K562 (cell line): ENCODE data around the gene CFAP141. TPM values are rescaled to one million over a fixed set of nuclear protein-coding genes. Genes with fewer than 3 reads are reported as not detected.

ENCODE experiments used
- ATAC-seq: fragments of 200-7000 bp; cut with Tn5 transposase; 3 replicates; pipeline ENCODE4 v1.9.1; 2020; ENCODE audit warnings: moderate library complexity
- BruUV-seq: library from RNA; stranded (reverse); fragments of 400-500 nt; replicated peaks from 2 replicates; lab custom pipeline; 2021; lab: Mats Ljungman, UMichigan
- CTCF ChIA-PET: fragments of 300-600 bp; formaldehyde crosslinking; extraction: SDS; loops from one replicate; lab custom pipeline; 2021; ENCODE audit warnings: low intra/inter-chr PET ratio; lab: Yijun Ruan, JAX
- POLR2A ChIA-PET: fragments of 300-600, 350-650 bp; sonication (Branson Sonifier 250); formaldehyde crosslinking; extraction: SDS; loops from one replicate; lab custom pipeline; 2021; ENCODE audit warnings: antibody characterized with exemption, inconsistent platforms; lab: Yijun Ruan, JAX
- DNase-seq, 4 experiments: peaks; one replicate each; pipeline versions ENCODE4 v3.0.0 to v3.0.0-alpha.2; 2011 to 2018; ENCODE audit warnings: low spot score in 3 of 4, mixed read lengths in 3 of 4; ENCODE audit errors: extremely low read depth in 1 of 4
- FAIRE-seq: peaks from 2 replicates; lab custom pipeline; 2011; peaks lifted over from hg19 to GRCh38; lab: Jason Lieb, UNC
- H2AFZ ChIP-seq: 2 replicates; pipeline ENCODE4 v1.6.0; 2011; ENCODE audit warnings: low read depth, low read length, control low read depth, inconsistent platforms
- H3K27ac ChIP-seq: fragments of 200-600 bp; 3 replicates; pipeline ENCODE4 v1.8.0; 2011; ENCODE audit warnings: low read depth, mild to moderate bottlenecking, control low read depth, inconsistent platforms, low read length, moderate library complexity, mixed read lengths; ENCODE audit errors: extremely low read depth
- H3K27me3 ChIP-seq, 2 experiments: fragments of 300-600 bp in 1 of 2; 2 replicates in 1 of 2; 3 replicates in 1 of 2; pipeline versions ENCODE4 v1.6.0 to v1.8.0; 2011; ENCODE audit warnings: inconsistent platforms in 2 of 2, low read length in 2 of 2, mild to moderate bottlenecking in 1 of 2, mixed read lengths in 1 of 2, moderate library complexity in 1 of 2; ENCODE audit not compliant: control insufficient read depth in 2 of 2, insufficient read depth in 2 of 2
- H3K36me3 ChIP-seq: fragments of 300-600 bp; 3 replicates; pipeline ENCODE4 v1.8.0; 2011; ENCODE audit warnings: mild to moderate bottlenecking, low read length, inconsistent platforms; ENCODE audit not compliant: control insufficient read depth, insufficient read depth
- H3K4me1 ChIP-seq, 2 experiments: fragments of 200-600 bp in 1 of 2; replicated peaks in 1 of 2; 2 replicates in 1 of 2; 3 replicates in 1 of 2; pipeline versions ENCODE4 v1.5.1 to v1.8.0; 2011; ENCODE audit warnings: inconsistent platforms in 2 of 2, low read length in 2 of 2, mild to moderate bottlenecking in 1 of 2, mixed read lengths in 1 of 2, moderate library complexity in 1 of 2; ENCODE audit not compliant: control insufficient read depth in 2 of 2, insufficient read depth in 2 of 2
- H3K4me2 ChIP-seq: 2 replicates; pipeline ENCODE4 v1.6.1; 2011; ENCODE audit warnings: low read length, control low read depth, inconsistent platforms, mixed read lengths; ENCODE audit not compliant: insufficient read depth
- H3K4me3 ChIP-seq: fragments of 200-600 bp; sonication (generic), shearing (Covaris generic); 2 replicates; pipeline ENCODE4 v1.5.1; 2016; ENCODE audit warnings: control low read depth, inconsistent platforms
- H3K79me2 ChIP-seq: fragments of 200-600 bp; 3 replicates; pipeline ENCODE4 v1.8.0; 2011; ENCODE audit warnings: low read length, inconsistent platforms; ENCODE audit not compliant: control insufficient read depth, insufficient read depth
- H3K9ac ChIP-seq, 2 experiments: 2 replicates each; pipeline versions ENCODE4 v1.6.0 to v1.6.1; 2011; ENCODE audit warnings: low read depth in 2 of 2, low read length in 2 of 2, control low read depth in 1 of 2, inconsistent platforms in 1 of 2, mild to moderate bottlenecking in 1 of 2, mixed read lengths in 1 of 2; ENCODE audit not compliant: insufficient read depth in 1 of 2
- H3K9me1 ChIP-seq: one replicate; pipeline ENCODE4 v1.6.0; 2011; ENCODE audit warnings: inconsistent platforms, mild to moderate bottlenecking, low read length, moderate library complexity; ENCODE audit not compliant: control insufficient read depth, insufficient read depth
- H3K9me3 ChIP-seq: replicated peaks from 2 replicates; pipeline ENCODE4 v1.5.1; 2011; ENCODE audit warnings: low read depth, low read length, inconsistent platforms; ENCODE audit not compliant: control insufficient read depth, insufficient read depth
- H4K20me1 ChIP-seq: replicated peaks from 2 replicates; pipeline ENCODE4 v1.6.1; 2011; ENCODE audit warnings: low read length, inconsistent platforms, mixed read lengths; ENCODE audit not compliant: control insufficient read depth, insufficient read depth
- BCOR ChIP-seq: fragments of 450-650 bp; IDR thresholded peaks from 2 replicates; pipeline ENCODE4 v1.6.1; 2016
- BRF1 ChIP-seq: IDR thresholded peaks from 3 replicates; pipeline ENCODE4 v1.6.1; 2011; ENCODE audit warnings: borderline replicate concordance, mild to moderate bottlenecking; ENCODE audit not compliant: insufficient read length; ENCODE audit errors: extremely low read depth
- CCNT2 ChIP-seq: IDR thresholded peaks from 2 replicates; pipeline ENCODE4 v1.6.1; 2011; ENCODE audit warnings: borderline replicate concordance, low read depth, mild to moderate bottlenecking, moderate library complexity, mixed read lengths, low read length; ENCODE audit not compliant: insufficient read length; ENCODE audit errors: extremely low read depth
- EGR1 ChIP-seq: fragments of 450-650 bp; conservative IDR thresholded peaks from 2 replicates; pipeline ENCODE4 v1.6.1; 2017; ENCODE audit warnings: mild to moderate bottlenecking
- HDAC2 ChIP-seq: fragments of 450-650 bp; IDR thresholded peaks from 2 replicates; pipeline ENCODE4 v1.6.1; 2016; ENCODE audit warnings: mild to moderate bottlenecking
- HSF4 ChIP-seq: fragments of 250-450 bp; sonication (Bioruptor Pico); IDR thresholded peaks from 2 replicates; pipeline ENCODE4 v2.1.2; 2022; ENCODE audit warnings: mild to moderate bottlenecking, moderate library complexity, borderline replicate concordance
- NCOR1 ChIP-seq: fragments of 450-650 bp; IDR thresholded peaks from 2 replicates; pipeline ENCODE4 v1.6.1; 2016; ENCODE audit warnings: mild to moderate bottlenecking, moderate library complexity
- SRSF7 ChIP-seq: fragments of 200-400 bp; formaldehyde crosslinking; optimal IDR thresholded peaks from 2 replicates; pipeline ENCODE3; 2017; ENCODE audit warnings: mild to moderate bottlenecking, low read depth, low read length
- TFAM ChIP-seq: fragments of 250-450 bp; sonication (Bioruptor Pico); conservative IDR thresholded peaks from 2 replicates; pipeline ENCODE4 v1.5.0; 2021; ENCODE audit warnings: mild to moderate bottlenecking, moderate library complexity
- ZNF124 ChIP-seq: sonication (generic); formaldehyde crosslinking; IDR thresholded peaks from 2 replicates; pipeline ENCODE4 v1.8.1; 2022; ENCODE audit warnings: missing genetic modification reagents
- ZNF282 ChIP-seq: sonication (generic); formaldehyde crosslinking; IDR thresholded peaks from 2 replicates; pipeline ENCODE4 v1.8.1; 2023; ENCODE audit warnings: missing genetic modification reagents
- ZNF311 ChIP-seq: fragments of 250-450 bp; sonication (Bioruptor Pico); IDR thresholded peaks from 2 replicates; pipeline ENCODE4 v1.4.0; 2020; ENCODE audit warnings: mild to moderate bottlenecking, moderate library complexity
- WGBS: fragments of 100-300 bp; shearing (Covaris generic); methylation state at CpG from one replicate; pipeline ENCODE4 v1.1.6; 2016; ENCODE audit warnings: low coverage, mixed read lengths; ENCODE audit not compliant: insufficient coverage; ENCODE audit errors: missing lambda C conversion rate; 5-methylcytosine and 5-hydroxymethylcytosine counted together
- in situ Hi-C: fragments of 300-500 bp; cut with MboI; formaldehyde crosslinking; loops from 4 replicates; pipeline ENCODE4 v1.15.0; 2018; ENCODE audit warnings: inconsistent platforms, mixed read lengths
- intact Hi-C: fragments of 100-400 bp; cut with micrococcal nuclease; formaldehyde crosslinking; loops from 2 replicates; pipeline ENCODE4 v1.14.2; 2022
- polyA plus RNA-seq, 8 experiments: library from polyadenylated mRNA; depleted of rRNA in 4 of 8; stranded (reverse) in 5 of 8; unstranded in 3 of 8; fragments of >200 nt; fragmentation: Nextera tagmentation in 2 of 8; fragmentation: Illumina TruSeq in 1 of 8; extraction: Ambion mirVana in 2 of 8; extraction: Trizol in 1 of 8; gene quantifications; 2 replicates each; pipeline versions ENCODE4 v1.2.1 to v1.2.3, GENCODE V29; 2011 to 2014; ENCODE audit warnings: inconsistent platforms in 1 of 8, missing spikeins in 1 of 8
- total RNA-seq, 7 experiments: library from RNA; depleted of rRNA in 6 of 7; stranded (reverse); fragments of >200 nt in 6 of 7; fragmentation: Illumina TruSeq in 2 of 7; extraction: Trizol in 2 of 7; gene quantifications; 2 replicates each; pipeline versions ENCODE4 v1.2.1 to v1.2.3, GENCODE V29; 2011 to 2021; ENCODE audit warnings: low replicate concordance in 1 of 7
- TF ChIP-seq, protein P1 (sequence below): fragments of 450-650 bp; formaldehyde crosslinking; IDR thresholded peaks from 2 replicates; pipeline ENCODE4 v1.4.0; 2022; ENCODE audit warnings: missing genetic modification characterization
- TF ChIP-seq, protein P2 (sequence below): sonication (generic); formaldehyde crosslinking; IDR thresholded peaks from 2 replicates; pipeline ENCODE4 v1.8.1; 2023; ENCODE audit warnings: mild to moderate bottlenecking, missing genetic modification reagents
- TF ChIP-seq, protein P3 (sequence below): fragments of 250-450 bp; sonication (Bioruptor Pico); IDR thresholded peaks from 2 replicates; pipeline ENCODE4 v1.9.0; 2021; ENCODE audit warnings: mild to moderate bottlenecking
- TF ChIP-seq, protein P4 (sequence below): fragments of 250-450 bp; sonication (Bioruptor Pico); IDR thresholded peaks from 2 replicates; pipeline ENCODE4 v1.5.0; 2020; ENCODE audit warnings: mild to moderate bottlenecking, borderline replicate concordance

The CFAP141 gene
- total and polyA plus RNA-seq, 9 of the 15 experiments (the other 6 are each of a cell fraction or from before 2014, with no cell fraction given) = not detected

DNA sequence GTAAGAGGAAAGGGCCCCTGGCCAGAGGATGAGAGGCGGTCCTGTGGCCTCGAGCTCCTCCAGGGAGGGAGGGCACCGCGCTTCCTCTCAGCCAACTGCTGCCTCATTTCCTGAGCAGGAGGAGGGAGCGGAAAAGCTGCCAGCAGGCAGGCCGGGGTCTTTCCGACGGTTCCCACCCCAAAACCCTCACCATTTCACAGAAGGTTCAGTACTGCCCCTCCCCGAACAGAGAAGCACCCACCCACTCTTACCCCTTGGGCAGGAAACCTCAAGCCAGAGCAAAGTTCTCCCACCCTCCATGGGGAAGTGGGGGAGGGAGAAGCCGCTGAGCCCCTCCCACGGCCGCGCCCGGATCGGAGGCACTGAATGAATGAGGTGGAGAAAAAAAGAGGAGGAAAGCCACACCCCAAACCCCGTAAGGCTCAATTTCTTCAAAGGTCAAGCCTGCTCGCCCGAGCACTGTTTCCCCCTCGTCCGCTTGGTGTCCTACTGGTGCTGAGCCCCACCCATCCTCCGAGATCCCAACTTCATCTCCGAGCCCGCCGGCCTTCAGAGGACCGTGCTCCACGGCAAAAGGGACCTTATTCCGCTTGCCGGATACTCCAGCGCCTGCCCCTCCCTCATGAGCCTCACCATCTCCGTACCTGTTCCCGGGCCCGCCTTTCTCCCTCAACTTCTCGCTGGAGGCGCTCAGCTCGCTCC lies 23.6 kb downstream of the CFAP141 start:
- BruUV-seq = TSS peak; percentile 42
- DNase-seq (peak; percentile 71 to 91 (median 78)), ATAC-seq (peak; percentile 70), FAIRE-seq (peak; percentile 55)
- peaks cover 55% of the 10 kb centered on the region for H3K79me2 ChIP-seq
- peak overlapping the region; percentile 77 to 94 for H3K9ac ChIP-seq
- ChIA-PET POLR2A (interaction anchor here (0.5 to 2.5 kb wide), 10 partner anchors 8 to 1512 kb away, joined by 3 to 11 read pairs (median 4); partner anchors contain the start of gene RPS27), CTCF (interaction anchor here (0.6 kb wide), 1 partner anchor 266 kb away, joined by 3 read pairs; no protein-coding TSS in a partner anchor)
- H3K27me3 ChIP-seq = no peaks in the 10 kb centered on the region
- H2AFZ ChIP-seq = peak overlapping the region; percentile 90
- no peaks in the 10 kb centered on the region for H3K9me1 ChIP-seq
- H3K4me1 ChIP-seq = peaks cover 28 to 59% of the 10 kb centered on the region in 2 experiments
- H3K4me2 ChIP-seq = peak overlapping the region; percentile 94
- WGBS = under 1% methylated on average over 24 of the region's 35 CpGs
- in situ Hi-C loops (no loop called here), intact Hi-C loops (loop anchor here (2.0 to 5.0 kb wide), 3 partner anchors 24 to 190 kb away; partner anchors contain the start of gene RPS27)
- H3K27ac ChIP-seq = peak overlapping the region; percentile 90
- no peaks in the 10 kb centered on the region for H3K9me3 ChIP-seq
- H3K4me3 ChIP-seq = peak overlapping the region; percentile 71
- H3K36me3 ChIP-seq = peaks cover 37% of the 10 kb centered on the region; the same call in 2 of the 3 replicates
- H4K20me1 ChIP-seq = peaks cover 49% of the 10 kb centered on the region
- TF ChIP-seq TFAM (CRISPR knock-in tag) = no peak
- no peak for TF ChIP-seq CCNT2
- no peak for TF ChIP-seq ZNF124
- no peak; the same call in 1 of the 2 replicates for TF ChIP-seq EGR1
- no peak for TF ChIP-seq NCOR1
- no peak for TF ChIP-seq HSF4
- TF ChIP-seq, protein P1, sequence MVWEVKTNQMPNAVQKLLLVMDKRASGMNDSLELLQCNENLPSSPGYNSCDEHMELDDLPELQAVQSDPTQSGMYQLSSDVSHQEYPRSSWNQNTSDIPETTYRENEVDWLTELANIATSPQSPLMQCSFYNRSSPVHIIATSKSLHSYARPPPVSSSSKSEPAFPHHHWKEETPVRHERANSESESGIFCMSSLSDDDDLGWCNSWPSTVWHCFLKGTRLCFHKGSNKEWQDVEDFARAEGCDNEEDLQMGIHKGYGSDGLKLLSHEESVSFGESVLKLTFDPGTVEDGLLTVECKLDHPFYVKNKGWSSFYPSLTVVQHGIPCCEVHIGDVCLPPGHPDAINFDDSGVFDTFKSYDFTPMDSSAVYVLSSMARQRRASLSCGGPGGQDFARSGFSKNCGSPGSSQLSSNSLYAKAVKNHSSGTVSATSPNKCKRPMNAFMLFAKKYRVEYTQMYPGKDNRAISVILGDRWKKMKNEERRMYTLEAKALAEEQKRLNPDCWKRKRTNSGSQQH = no peak
- TF ChIP-seq, protein P2, sequence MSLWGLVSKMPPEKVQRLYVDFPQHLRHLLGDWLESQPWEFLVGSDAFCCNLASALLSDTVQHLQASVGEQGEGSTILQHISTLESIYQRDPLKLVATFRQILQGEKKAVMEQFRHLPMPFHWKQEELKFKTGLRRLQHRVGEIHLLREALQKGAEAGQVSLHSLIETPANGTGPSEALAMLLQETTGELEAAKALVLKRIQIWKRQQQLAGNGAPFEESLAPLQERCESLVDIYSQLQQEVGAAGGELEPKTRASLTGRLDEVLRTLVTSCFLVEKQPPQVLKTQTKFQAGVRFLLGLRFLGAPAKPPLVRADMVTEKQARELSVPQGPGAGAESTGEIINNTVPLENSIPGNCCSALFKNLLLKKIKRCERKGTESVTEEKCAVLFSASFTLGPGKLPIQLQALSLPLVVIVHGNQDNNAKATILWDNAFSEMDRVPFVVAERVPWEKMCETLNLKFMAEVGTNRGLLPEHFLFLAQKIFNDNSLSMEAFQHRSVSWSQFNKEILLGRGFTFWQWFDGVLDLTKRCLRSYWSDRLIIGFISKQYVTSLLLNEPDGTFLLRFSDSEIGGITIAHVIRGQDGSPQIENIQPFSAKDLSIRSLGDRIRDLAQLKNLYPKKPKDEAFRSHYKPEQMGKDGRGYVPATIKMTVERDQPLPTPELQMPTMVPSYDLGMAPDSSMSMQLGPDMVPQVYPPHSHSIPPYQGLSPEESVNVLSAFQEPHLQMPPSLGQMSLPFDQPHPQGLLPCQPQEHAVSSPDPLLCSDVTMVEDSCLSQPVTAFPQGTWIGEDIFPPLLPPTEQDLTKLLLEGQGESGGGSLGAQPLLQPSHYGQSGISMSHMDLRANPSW (CRISPR knock-in tag) = 0 out of 2 replicates have a peak, but pooled peaks have one; percentile 45
- 0 out of 2 replicates have a peak, but pooled peaks have one; percentile 7 for TF ChIP-seq HDAC2
- TF ChIP-seq BRF1 = no peak
- TF ChIP-seq ZNF311 = no peak
- TF ChIP-seq, protein P3, sequence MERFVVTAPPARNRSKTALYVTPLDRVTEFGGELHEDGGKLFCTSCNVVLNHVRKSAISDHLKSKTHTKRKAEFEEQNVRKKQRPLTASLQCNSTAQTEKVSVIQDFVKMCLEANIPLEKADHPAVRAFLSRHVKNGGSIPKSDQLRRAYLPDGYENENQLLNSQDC (CRISPR knock-in tag) = no peak
- no peak for TF ChIP-seq BCOR
- TF ChIP-seq, protein P4, sequence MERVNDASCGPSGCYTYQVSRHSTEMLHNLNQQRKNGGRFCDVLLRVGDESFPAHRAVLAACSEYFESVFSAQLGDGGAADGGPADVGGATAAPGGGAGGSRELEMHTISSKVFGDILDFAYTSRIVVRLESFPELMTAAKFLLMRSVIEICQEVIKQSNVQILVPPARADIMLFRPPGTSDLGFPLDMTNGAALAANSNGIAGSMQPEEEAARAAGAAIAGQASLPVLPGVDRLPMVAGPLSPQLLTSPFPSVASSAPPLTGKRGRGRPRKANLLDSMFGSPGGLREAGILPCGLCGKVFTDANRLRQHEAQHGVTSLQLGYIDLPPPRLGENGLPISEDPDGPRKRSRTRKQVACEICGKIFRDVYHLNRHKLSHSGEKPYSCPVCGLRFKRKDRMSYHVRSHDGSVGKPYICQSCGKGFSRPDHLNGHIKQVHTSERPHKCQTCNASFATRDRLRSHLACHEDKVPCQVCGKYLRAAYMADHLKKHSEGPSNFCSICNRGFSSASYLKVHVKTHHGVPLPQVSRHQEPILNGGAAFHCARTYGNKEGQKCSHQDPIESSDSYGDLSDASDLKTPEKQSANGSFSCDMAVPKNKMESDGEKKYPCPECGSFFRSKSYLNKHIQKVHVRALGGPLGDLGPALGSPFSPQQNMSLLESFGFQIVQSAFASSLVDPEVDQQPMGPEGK (CRISPR knock-in tag) = no peak
- no peak for TF ChIP-seq SRSF7
- TF ChIP-seq ZNF282 (CRISPR knock-in tag) = no peak
